Measurements from ENCODE around the gene CUBN. TPM values are rescaled to one million over a fixed set of nuclear protein-coding genes. Genes with fewer than 3 reads are reported as not detected.
A peak's percentile ranks its signal among the peaks of the same experiment; 100 is the strongest.

The CUBN gene
- total and polyA plus RNA-seq, 9 of the 15 experiments (the other 6 are each of a cell fraction or from before 2014, with no cell fraction given), result 0.04 to 0.33 (median 0.09) TPM

DNA sequence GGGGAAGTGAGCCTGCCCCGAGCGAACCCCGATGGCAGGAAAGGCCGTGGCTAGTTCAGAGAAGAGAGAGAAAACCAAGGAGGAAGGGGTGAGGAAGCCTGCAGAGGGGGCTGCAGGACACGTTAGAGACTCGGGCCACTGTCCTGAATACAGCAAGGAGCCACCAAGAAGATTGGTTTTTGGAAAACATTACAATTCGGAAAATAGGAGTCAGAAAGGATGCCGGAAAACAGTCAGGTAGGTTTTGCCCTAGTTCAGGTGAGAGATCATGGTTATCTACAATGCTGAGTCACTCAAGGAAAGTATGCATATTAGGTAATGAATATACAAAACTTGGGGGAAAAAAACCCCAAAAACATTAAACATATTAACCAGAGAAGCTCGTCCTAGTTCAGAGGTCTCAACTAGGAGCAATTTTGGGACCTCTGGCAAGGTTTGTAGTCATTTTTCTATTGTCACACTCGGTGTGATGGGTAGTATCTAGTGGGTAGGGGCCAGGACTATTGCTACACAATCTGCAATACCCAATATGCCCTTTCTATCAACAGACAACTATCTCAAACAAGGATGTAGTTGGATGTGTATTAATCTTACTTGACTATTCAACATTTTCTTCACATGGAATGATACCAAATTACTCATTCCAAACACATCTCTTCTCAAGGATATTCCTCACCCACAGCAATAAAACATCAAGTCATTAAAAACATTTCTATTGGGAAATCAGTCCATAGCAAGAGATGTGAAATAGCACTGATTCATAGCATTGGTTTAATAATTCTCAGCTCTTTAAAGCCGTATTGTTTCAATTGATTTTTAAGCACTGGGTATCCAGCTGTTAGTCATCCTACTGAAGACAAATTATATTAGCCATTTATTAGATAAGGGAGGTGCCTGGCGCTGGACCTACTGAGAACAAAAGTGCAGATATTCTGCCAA is 238.0 kb downstream of the CUBN start (continued):
- TF ChIP-seq, protein P1, sequence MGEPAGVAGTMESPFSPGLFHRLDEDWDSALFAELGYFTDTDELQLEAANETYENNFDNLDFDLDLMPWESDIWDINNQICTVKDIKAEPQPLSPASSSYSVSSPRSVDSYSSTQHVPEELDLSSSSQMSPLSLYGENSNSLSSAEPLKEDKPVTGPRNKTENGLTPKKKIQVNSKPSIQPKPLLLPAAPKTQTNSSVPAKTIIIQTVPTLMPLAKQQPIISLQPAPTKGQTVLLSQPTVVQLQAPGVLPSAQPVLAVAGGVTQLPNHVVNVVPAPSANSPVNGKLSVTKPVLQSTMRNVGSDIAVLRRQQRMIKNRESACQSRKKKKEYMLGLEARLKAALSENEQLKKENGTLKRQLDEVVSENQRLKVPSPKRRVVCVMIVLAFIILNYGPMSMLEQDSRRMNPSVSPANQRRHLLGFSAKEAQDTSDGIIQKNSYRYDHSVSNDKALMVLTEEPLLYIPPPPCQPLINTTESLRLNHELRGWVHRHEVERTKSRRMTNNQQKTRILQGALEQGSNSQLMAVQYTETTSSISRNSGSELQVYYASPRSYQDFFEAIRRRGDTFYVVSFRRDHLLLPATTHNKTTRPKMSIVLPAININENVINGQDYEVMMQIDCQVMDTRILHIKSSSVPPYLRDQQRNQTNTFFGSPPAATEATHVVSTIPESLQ (CRISPR knock-in tag; IDR thresholded peaks at IDR 0.05), result no peak
- TF ChIP-seq RBBP5 (IDR thresholded peaks at IDR 0.05; ENCODE audit: borderline replicate concordance, insufficient read depth, low read length, poor library complexity, severe bottlenecking), result no peak
- no peak for TF ChIP-seq PHTF2 (CRISPR knock-in tag; IDR thresholded peaks at IDR 0.05)
- no peak for TF ChIP-seq NRF1 (conservative IDR thresholded peaks at IDR 0.05 in 1 of 2, IDR thresholded peaks at IDR 0.05 in 1 of 2)
- peak; percentile 90 for TF ChIP-seq NCOR1 (IDR thresholded peaks at IDR 0.05)
- TF ChIP-seq ZNF436 (CRISPR knock-in tag; IDR thresholded peaks at IDR 0.05), result no peak
- TF ChIP-seq MYBL2 (IDR thresholded peaks at IDR 0.05; ENCODE audit: low read depth), result no peak
- TF ChIP-seq MYBL2 (CRISPR knock-in tag; IDR thresholded peaks at IDR 0.05; ENCODE audit: borderline replicate concordance), result no peak
- 0 out of 2 replicates have a peak, but pooled peaks have one; percentile 48 for TF ChIP-seq XRCC3 (IDR thresholded peaks at IDR 0.05)
- TF ChIP-seq LEF1 (IDR thresholded peaks at IDR 0.05), result peak; percentile 34; the same call in 1 of the 2 replicates
- no peak for TF ChIP-seq PREB (CRISPR knock-in tag; IDR thresholded peaks at IDR 0.05)
- TF ChIP-seq ZNF197 (CRISPR knock-in tag; IDR thresholded peaks at IDR 0.05; ENCODE audit: low read depth), result no peak
- peak; percentile 99 for TF ChIP-seq SMAD1 (IDR thresholded peaks at IDR 0.05; ENCODE audit: low read depth, low read length, partially characterized antibody)
- TF ChIP-seq ILK (tag; IDR thresholded peaks at IDR 0.05; ENCODE audit: borderline replicate concordance, low read depth), result 0 out of 2 replicates have a peak, but pooled peaks have one; percentile 36
- no peak for TF ChIP-seq MCM5 (IDR thresholded peaks at IDR 0.05; ENCODE audit: low read depth)
- TF ChIP-seq ZNF561 (CRISPR knock-in tag; conservative IDR thresholded peaks at IDR 0.05), result no peak
- no peak for TF ChIP-seq HIVEP1 (CRISPR knock-in tag; IDR thresholded peaks at IDR 0.05)
- TF ChIP-seq ZNF3 (CRISPR knock-in tag; IDR thresholded peaks at IDR 0.05), result no peak
- no peak for TF ChIP-seq ZNF280B (CRISPR knock-in tag; IDR thresholded peaks at IDR 0.05)
- TF ChIP-seq ZNF408 (CRISPR knock-in tag; IDR thresholded peaks at IDR 0.05; ENCODE audit: low read depth), result no peak
- TF ChIP-seq ZNF699 (CRISPR knock-in tag; IDR thresholded peaks at IDR 0.05; ENCODE audit: insufficient replicate concordance), result no peak
- TF ChIP-seq ZNF785 (CRISPR knock-in tag; IDR thresholded peaks at IDR 0.05), result no peak
- TF ChIP-seq STAG1 (CRISPR knock-in tag; IDR thresholded peaks at IDR 0.05; ENCODE audit: borderline replicate concordance), result no peak
- TF ChIP-seq HOXB6 (CRISPR knock-in tag; IDR thresholded peaks at IDR 0.05; ENCODE audit: borderline replicate concordance), result peak; percentile 22; the same call in 1 of the 2 replicates

Data from K562 (cell line).